ENCODE measurements around the gene SCNN1A. TPM values are rescaled to one million over a fixed set of nuclear protein-coding genes. Genes with fewer than 3 reads are reported as not detected.

Gene SCNN1A
- total RNA-seq, 1 experiment from 2014 or later: 17.1 TPM

- POLR2A ChIA-PET: interaction anchor here (0.9 kb wide), 1 partner anchor 38 kb away, joined by 4 read pairs; no protein-coding TSS in a partner anchor
- in situ Hi-C loops (cut with HindIII; ENCODE audit: low pct_unique_long_range_greater_than_20kb, low sequenced_read_pairs): no loop called here
- peaks cover 77% of the 10 kb centered on the region for H3K4me1 ChIP-seq (ENCODE audit: control insufficient read depth, insufficient read depth, low read length)
- intact Hi-C loops (cut with micrococcal nuclease; ENCODE audit: unreplicated experiment): loop anchor here (5.0 kb wide), 1 partner anchor 37 kb away; no protein-coding TSS in a partner anchor
- CTCF ChIA-PET: interaction anchor here (0.6 to 1.0 kb wide), 2 partner anchors 48 to 162 kb away, joined by 4 read pairs; no protein-coding TSS in a partner anchor
- H3K27me3 ChIP-seq (ENCODE audit: control insufficient read depth, insufficient read depth, low read length): no peaks in the 10 kb centered on the region
- peak overlapping the region; percentile 2 to 18 for H3K4me3 ChIP-seq (ENCODE audit: low read depth in 2 of 2, low read length in 2 of 2)
- no peaks in the 10 kb centered on the region for H3K36me3 ChIP-seq (ENCODE audit: control insufficient read depth, insufficient read depth, low read length)
- H3K27ac ChIP-seq (ENCODE audit: low read length): peak overlapping the region; percentile 95
- no peak for DNase-seq (ENCODE audit: low read depth, low spot score)
- BruUV-seq (replicated peaks): no TSS peak
- TF ChIP-seq, protein P1, sequence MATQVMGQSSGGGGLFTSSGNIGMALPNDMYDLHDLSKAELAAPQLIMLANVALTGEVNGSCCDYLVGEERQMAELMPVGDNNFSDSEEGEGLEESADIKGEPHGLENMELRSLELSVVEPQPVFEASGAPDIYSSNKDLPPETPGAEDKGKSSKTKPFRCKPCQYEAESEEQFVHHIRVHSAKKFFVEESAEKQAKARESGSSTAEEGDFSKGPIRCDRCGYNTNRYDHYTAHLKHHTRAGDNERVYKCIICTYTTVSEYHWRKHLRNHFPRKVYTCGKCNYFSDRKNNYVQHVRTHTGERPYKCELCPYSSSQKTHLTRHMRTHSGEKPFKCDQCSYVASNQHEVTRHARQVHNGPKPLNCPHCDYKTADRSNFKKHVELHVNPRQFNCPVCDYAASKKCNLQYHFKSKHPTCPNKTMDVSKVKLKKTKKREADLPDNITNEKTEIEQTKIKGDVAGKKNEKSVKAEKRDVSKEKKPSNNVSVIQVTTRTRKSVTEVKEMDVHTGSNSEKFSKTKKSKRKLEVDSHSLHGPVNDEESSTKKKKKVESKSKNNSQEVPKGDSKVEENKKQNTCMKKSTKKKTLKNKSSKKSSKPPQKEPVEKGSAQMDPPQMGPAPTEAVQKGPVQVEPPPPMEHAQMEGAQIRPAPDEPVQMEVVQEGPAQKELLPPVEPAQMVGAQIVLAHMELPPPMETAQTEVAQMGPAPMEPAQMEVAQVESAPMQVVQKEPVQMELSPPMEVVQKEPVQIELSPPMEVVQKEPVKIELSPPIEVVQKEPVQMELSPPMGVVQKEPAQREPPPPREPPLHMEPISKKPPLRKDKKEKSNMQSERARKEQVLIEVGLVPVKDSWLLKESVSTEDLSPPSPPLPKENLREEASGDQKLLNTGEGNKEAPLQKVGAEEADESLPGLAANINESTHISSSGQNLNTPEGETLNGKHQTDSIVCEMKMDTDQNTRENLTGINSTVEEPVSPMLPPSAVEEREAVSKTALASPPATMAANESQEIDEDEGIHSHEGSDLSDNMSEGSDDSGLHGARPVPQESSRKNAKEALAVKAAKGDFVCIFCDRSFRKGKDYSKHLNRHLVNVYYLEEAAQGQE (IDR thresholded peaks at IDR 0.05; ENCODE audit: insufficient read depth in 1 of 2, low read depth in 2 of 2, low read length in 1 of 2): no peak
- TF ChIP-seq CTCF (IDR thresholded peaks at IDR 0.05) (no peak), SIN3A (IDR thresholded peaks at IDR 0.05; ENCODE audit: borderline replicate concordance, insufficient read depth, low read depth, low read length) (no peak), POLR2AphosphoS5 (IDR thresholded peaks at IDR 0.05; ENCODE audit: low read depth, low read length) (no peak), TCF7L2 (IDR thresholded peaks at IDR 0.05; ENCODE audit: low read depth, low read length) (no peak)
- no peaks in the 10 kb centered on the region for H3K9me3 ChIP-seq (ENCODE audit: control insufficient read depth, insufficient read depth, low read depth, low read length)
- no peak for ATAC-seq
Observed at GRCh38 chr12:6374028-6374785, 1.2 kb downstream of the SCNN1A start.

DNA sequence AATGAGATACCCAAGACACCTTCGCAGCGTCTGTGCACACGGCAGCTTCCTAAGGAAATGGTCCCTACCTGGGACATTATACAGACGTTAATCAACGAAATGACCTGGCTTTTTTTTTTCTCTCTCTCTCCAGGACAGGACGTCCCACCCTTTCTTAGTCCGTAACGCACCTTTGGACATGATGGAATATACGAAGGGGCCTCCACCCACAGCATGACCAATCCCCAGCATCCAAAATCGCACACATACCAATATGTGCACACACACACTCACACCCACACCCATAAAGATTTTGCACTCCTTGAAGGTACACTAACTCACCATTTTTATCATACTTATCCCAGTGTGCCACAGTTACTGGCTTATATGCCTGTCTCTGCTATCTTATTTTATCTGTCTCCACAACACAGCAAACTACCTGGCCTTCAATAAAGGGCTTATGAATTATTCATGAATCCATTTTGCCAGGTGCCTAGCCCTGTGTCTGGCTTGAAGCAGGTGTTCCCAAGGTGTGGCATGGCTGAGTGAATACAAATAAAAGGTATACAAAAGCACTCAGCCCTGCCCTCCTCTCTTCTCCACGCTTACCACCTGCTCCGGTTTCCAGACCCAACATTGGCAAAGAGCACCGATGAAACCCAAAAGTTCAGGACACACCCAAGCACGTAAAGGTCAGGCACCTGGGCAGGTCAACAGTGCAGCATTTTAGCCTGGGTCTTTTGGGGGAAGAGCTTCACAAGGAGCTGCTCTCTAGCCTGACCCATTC, 2.2 kb downstream of the SCNN1A start:
- Histone ChIP-seq H3K4me3 (ENCODE audit: low read depth in 2 of 2, low read length in 2 of 2) (peak overlapping the region; percentile 2 to 18; a peak in 3 of 4 replicates), H3K36me3 (ENCODE audit: control insufficient read depth, insufficient read depth, low read length) (no peaks in the 10 kb centered on the region), H3K4me1 (ENCODE audit: control insufficient read depth, insufficient read depth, low read length) (peaks cover 85% of the 10 kb centered on the region), H3K27ac (ENCODE audit: low read length) (peak overlapping the region; percentile 95), H3K9me3 (ENCODE audit: control insufficient read depth, insufficient read depth, low read depth, low read length) (no peaks in the 10 kb centered on the region), H3K27me3 (ENCODE audit: control insufficient read depth, insufficient read depth, low read length) (no peaks in the 10 kb centered on the region)
- intact Hi-C loops (cut with micrococcal nuclease; ENCODE audit: unreplicated experiment) (loop anchor here (5.0 kb wide), 1 partner anchor 36 kb away; no protein-coding TSS in a partner anchor), in situ Hi-C loops (cut with HindIII; ENCODE audit: low pct_unique_long_range_greater_than_20kb, low sequenced_read_pairs) (no loop called here)
- CTCF ChIA-PET: no interaction called here
- POLR2A ChIA-PET: interaction anchor here (0.6 kb wide), 1 partner anchor 39 kb away, joined by 3 read pairs; no protein-coding TSS in a partner anchor
- TF ChIP-seq, protein P1 (IDR thresholded peaks at IDR 0.05; ENCODE audit: insufficient read depth in 1 of 2, low read depth in 2 of 2, low read length in 1 of 2): no peak
- TF ChIP-seq CTCF (IDR thresholded peaks at IDR 0.05): no peak
- TF ChIP-seq SIN3A (IDR thresholded peaks at IDR 0.05; ENCODE audit: borderline replicate concordance, insufficient read depth, low read depth, low read length): no peak
- no peak for TF ChIP-seq TCF7L2 (IDR thresholded peaks at IDR 0.05; ENCODE audit: low read depth, low read length)
- TF ChIP-seq POLR2AphosphoS5 (IDR thresholded peaks at IDR 0.05; ENCODE audit: low read depth, low read length): no peak
- no peak for DNase-seq (ENCODE audit: low read depth, low spot score)
- no peak for ATAC-seq
- BruUV-seq (replicated peaks): no TSS peak
